Activated CD4-positive, alpha-beta memory T cell treated with anti-CD3 and anti-CD28 coated beads, Interleukin-2, amount 10 ng/mL, durations not matched to agents 7 days and 5 days (primary cell): Measurements from ENCODE around the gene OR10D3. TPM values are rescaled to one million over a fixed set of nuclear protein-coding genes. Genes with fewer than 3 reads are reported as not detected.

Experiments
- total RNA-seq, 2 experiments: library from RNA; stranded (reverse); gene quantifications; one replicate each; pipeline ENCODE4 v1.2.3, GENCODE V29; 2021

Gene OR10D3
- total RNA-seq, 2 experiments from 2014 or later = not detected

Other genes starting within 250 kb of the OR10D3 start
- not detected for gene OR4D5, start 243.7 kb upstream of the OR10D3 start, total RNA-seq
- gene OR6T1, start 239.5 kb upstream of the OR10D3 start, total RNA-seq = not detected
- gene OR10S1, start 205.6 kb upstream of the OR10D3 start, total RNA-seq = not detected
- not detected for gene OR10G6, start 188.2 kb upstream of the OR10D3 start, total RNA-seq
- gene OR10G4, start 170.3 kb upstream of the OR10D3 start, total RNA-seq = not detected
- gene OR10G9, start 160.3 kb upstream of the OR10D3 start, total RNA-seq = not detected
- not detected for gene OR10G8, start 156.5 kb upstream of the OR10D3 start, total RNA-seq
- not detected for gene OR10G7, start 142.0 kb upstream of the OR10D3 start, total RNA-seq
- 1 to 10 TPM; 6.8 to 7.0 TPM for gene VWA5A, start 67.9 kb upstream of the OR10D3 start, total RNA-seq
- gene OR8G1, start 57.8 kb downstream of the OR10D3 start, total RNA-seq = not detected
- not detected for gene OR8G5, start 73.0 kb downstream of the OR10D3 start, total RNA-seq
- gene OR8D1, start 130.6 kb downstream of the OR10D3 start, total RNA-seq = not detected
- gene OR8D2, start 136.9 kb downstream of the OR10D3 start, total RNA-seq = not detected
- not detected for gene OR8B2, start 201.2 kb downstream of the OR10D3 start, total RNA-seq
- gene OR8B3, start 215.7 kb downstream of the OR10D3 start, total RNA-seq = not detected
- gene OR8B4, start 241.5 kb downstream of the OR10D3 start, total RNA-seq = not detected